SJSA1 (cell line): ENCODE data around the gene PPIF. TPM values are rescaled to one million over a fixed set of nuclear protein-coding genes. Genes with fewer than 3 reads are reported as not detected.

ENCODE experiments used
- DNase-seq, 2 experiments: peaks; one replicate each; pipeline ENCODE4 v3.0.0-alpha.2; 2015 to 2020; ENCODE audit warnings: low spot score in 2 of 2, low read depth in 1 of 2
- H3K27ac ChIP-seq: fragments of 250-450 bp; sonication (Bioruptor Pico); 2 replicates; pipeline ENCODE4 v1.5.1; 2020; ENCODE audit warnings: mild to moderate bottlenecking, moderate library complexity
- H3K27me3 ChIP-seq: fragments of 250-450 bp; sonication (Bioruptor Pico); replicated peaks from 2 replicates; pipeline ENCODE4 v1.5.1; 2020; ENCODE audit warnings: mild to moderate bottlenecking, moderate library complexity
- H3K36me3 ChIP-seq: fragments of 250-450 bp; sonication (Bioruptor Pico); 2 replicates; pipeline ENCODE4 v1.5.1; 2020; ENCODE audit warnings: mild to moderate bottlenecking
- H3K4me1 ChIP-seq: fragments of 250-450 bp; sonication (Bioruptor Pico); replicated peaks from 2 replicates; pipeline ENCODE4 v1.6.1; 2021; ENCODE audit warnings: mild to moderate bottlenecking
- H3K4me3 ChIP-seq: fragments of 250-450 bp; sonication (Bioruptor Pico); 2 replicates; pipeline ENCODE4 v1.5.1; 2020; ENCODE audit warnings: mild to moderate bottlenecking
- H3K9me3 ChIP-seq: fragments of 250-450 bp; sonication (Bioruptor Pico); replicated peaks from 2 replicates; pipeline ENCODE4 v1.5.1; 2020; ENCODE audit warnings: mild to moderate bottlenecking
- total RNA-seq: library from RNA; depleted of rRNA; stranded (reverse); fragments of >200 nt; shearing (Covaris generic); gene quantifications from 2 replicates; pipeline ENCODE4 v1.2.3, GENCODE V29; 2014; rRNA removed

Gene PPIF
- 31.7 and 42.1 TPM in 2 replicates for total RNA-seq

- Histone ChIP-seq H3K27me3 (no peaks in the 10 kb centered on the region), H3K4me3 (peak within 1 kb of the TSS; percentile 89), H3K27ac (peak within 1 kb of the TSS; percentile 83), H3K36me3 (peaks cover 51% of the 10 kb centered on the region), H3K4me1 (peaks cover 29% of the 10 kb centered on the region), H3K9me3 (no peaks in the 10 kb centered on the region)
- DNase-seq = peak; percentile 84 to 94
Measured at GRCh38 chr10:79347226-79347893, at the start of gene PPIF. TSS of gene PPIF (plus strand) at chr10:79347469. CDS start at chr10:79347549, 80 bp downstream.

DNA sequence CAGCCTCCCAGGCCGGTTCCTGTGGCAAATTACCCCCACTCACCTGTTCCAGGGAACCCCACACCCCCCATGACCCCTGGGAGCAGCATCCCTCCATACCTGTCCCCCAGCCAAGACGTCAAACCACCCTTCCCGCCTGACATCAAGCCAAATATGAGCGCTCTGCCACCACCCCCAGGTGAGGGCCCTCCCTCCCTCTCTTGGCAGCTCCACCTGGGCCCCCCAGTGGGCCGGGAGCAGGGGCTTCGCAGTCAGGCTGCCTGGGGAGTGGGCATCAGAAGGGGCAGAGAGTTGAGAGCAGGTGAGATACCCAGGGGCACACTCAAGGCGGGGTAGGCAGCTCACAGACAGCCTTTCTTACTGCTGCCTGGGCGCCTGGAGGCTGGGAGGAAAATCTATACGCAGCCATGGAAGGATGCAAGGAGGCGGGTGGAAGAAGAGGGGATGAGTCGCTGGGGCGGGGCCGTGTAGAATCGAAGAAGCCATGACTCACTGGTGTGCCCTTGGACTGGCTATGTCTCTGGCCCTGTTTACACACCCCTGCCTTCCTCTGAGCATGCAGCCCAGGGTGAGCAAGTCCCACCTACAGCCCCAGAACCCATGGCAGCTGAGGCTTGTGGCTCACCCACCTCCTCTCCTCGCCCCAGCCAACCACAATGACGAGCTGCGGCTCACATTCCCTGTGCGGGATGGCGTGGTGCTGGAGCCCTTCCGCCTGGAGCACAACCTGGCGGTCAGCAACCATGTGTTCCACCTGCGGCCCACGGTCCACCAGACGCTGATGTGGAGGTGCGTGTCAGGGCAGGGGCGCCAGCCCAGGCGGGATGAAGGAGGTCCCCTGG is 48.6 kb upstream of the PPIF start:
- Histone ChIP-seq H3K4me3 (no peak overlapping the region), H3K27me3 (no peaks in the 10 kb centered on the region), H3K9me3 (no peaks in the 10 kb centered on the region), H3K36me3 (peaks cover 90% of the 10 kb centered on the region), H3K4me1 (peaks cover 29% of the 10 kb centered on the region), H3K27ac (peak overlapping the region; percentile 89)
- DNase-seq = peak; percentile 79 to 97

GRCh38 chr10:79299397-79300241 is 47.6 kb upstream of the PPIF start:
- Histone ChIP-seq H3K4me1 (peaks cover 25% of the 10 kb centered on the region), H3K4me3 (no peak overlapping the region), H3K27me3 (no peaks in the 10 kb centered on the region), H3K36me3 (peaks cover 90% of the 10 kb centered on the region), H3K9me3 (no peaks in the 10 kb centered on the region), H3K27ac (peak overlapping the region; percentile 89)
- peak; percentile 79 to 90 for DNase-seq

- no peak overlapping the region for H3K4me3 ChIP-seq
- H3K27ac ChIP-seq = no peak overlapping the region
- no peak for DNase-seq
- peaks cover 92% of the 10 kb centered on the region for H3K36me3 ChIP-seq
- H3K27me3 ChIP-seq = no peaks in the 10 kb centered on the region
- peaks cover 25% of the 10 kb centered on the region for H3K4me1 ChIP-seq
- H3K9me3 ChIP-seq = no peaks in the 10 kb centered on the region
Measured at GRCh38 chr10:79300711-79301110, 46.6 kb upstream of the PPIF start.

GRCh38 chr10:79301754-79302530 is 45.3 kb upstream of the PPIF start:
- H3K4me3 ChIP-seq = no peak overlapping the region
- H3K27me3 ChIP-seq = no peaks in the 10 kb centered on the region
- no peak for DNase-seq
- no peaks in the 10 kb centered on the region for H3K9me3 ChIP-seq
- H3K36me3 ChIP-seq = peaks cover 94% of the 10 kb centered on the region
- peaks cover 25% of the 10 kb centered on the region for H3K4me1 ChIP-seq
- no peak overlapping the region for H3K27ac ChIP-seq

- DNase-seq = no peak
- Histone ChIP-seq H3K27me3 (no peaks in the 10 kb centered on the region), H3K4me3 (no peak overlapping the region), H3K9me3 (no peaks in the 10 kb centered on the region), H3K4me1 (peaks cover 16% of the 10 kb centered on the region), H3K36me3 (peaks cover 96% of the 10 kb centered on the region), H3K27ac (no peak overlapping the region)
Measured at GRCh38 chr10:79303631-79304478, 43.4 kb upstream of the PPIF start.

- no peaks in the 10 kb centered on the region for H3K9me3 ChIP-seq
- peaks cover 9% of the 10 kb centered on the region for H3K4me1 ChIP-seq
- H3K27me3 ChIP-seq = no peaks in the 10 kb centered on the region
- no peak overlapping the region for H3K4me3 ChIP-seq
- no peak for DNase-seq
- no peak overlapping the region for H3K27ac ChIP-seq
- H3K36me3 ChIP-seq = peaks cover 96% of the 10 kb centered on the region
Measured at GRCh38 chr10:79304479-79305087, 42.7 kb upstream of the PPIF start.

DNA sequence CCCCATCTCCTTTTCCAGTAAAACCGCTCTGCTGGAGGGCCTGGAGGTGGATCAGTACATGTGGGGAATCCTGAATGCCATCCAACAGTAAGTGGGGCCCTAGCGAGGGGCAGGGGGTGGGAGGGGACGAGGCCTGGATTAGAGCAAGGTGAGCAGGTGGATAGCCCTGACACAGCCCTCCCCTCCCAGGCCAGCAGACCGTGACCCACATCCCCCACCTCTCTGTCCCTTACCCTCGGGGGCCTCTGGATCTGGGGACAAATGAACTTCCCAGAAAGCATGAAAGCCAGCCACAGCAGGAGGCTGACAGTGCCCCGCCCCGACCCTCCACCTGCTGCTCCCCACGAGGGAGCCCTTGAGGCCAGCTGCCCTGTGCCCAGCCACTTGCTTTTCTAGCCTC is 41.8 kb upstream of the PPIF start:
- H3K9me3 ChIP-seq = no peaks in the 10 kb centered on the region
- H3K36me3 ChIP-seq = peaks cover 96% of the 10 kb centered on the region
- no peak for DNase-seq
- H3K4me1 ChIP-seq = no peaks in the 10 kb centered on the region; the same call in 1 of the 2 replicates
- no peak overlapping the region for H3K27ac ChIP-seq
- no peaks in the 10 kb centered on the region for H3K27me3 ChIP-seq
- no peak overlapping the region for H3K4me3 ChIP-seq

DNA sequence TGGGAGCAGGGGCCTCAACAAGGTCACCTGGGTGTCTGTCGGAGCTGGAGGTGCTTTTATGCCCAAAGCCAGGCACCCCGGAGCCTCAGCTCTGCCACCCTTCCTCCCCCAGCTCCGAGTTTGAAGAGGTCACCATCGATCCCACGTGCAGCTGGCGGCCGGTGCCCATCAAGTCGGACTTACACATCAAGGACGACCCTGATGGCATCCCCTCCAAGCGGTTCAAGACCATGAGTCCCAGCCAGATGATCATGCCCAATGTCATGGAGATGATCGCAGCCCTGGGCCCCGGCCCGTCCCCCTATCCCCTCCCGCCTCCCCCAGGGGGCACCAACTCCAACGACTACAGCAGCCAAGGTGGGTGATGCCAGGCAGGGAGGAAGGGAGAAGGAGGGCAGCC is 41.3 kb upstream of the PPIF start:
- DNase-seq = no peak
- H3K36me3 ChIP-seq = peaks cover 95% of the 10 kb centered on the region
- H3K4me3 ChIP-seq = no peak overlapping the region
- no peaks in the 10 kb centered on the region for H3K4me1 ChIP-seq
- no peaks in the 10 kb centered on the region for H3K9me3 ChIP-seq
- H3K27ac ChIP-seq = no peak overlapping the region
- no peaks in the 10 kb centered on the region for H3K27me3 ChIP-seq

GRCh38 chr10:79306644-79307220 is 40.5 kb upstream of the PPIF start:
- Histone ChIP-seq H3K27ac (no peak overlapping the region), H3K27me3 (no peaks in the 10 kb centered on the region), H3K9me3 (no peaks in the 10 kb centered on the region), H3K4me1 (no peaks in the 10 kb centered on the region), H3K4me3 (no peak overlapping the region), H3K36me3 (peaks cover 93% of the 10 kb centered on the region)
- no peak for DNase-seq

DNA sequence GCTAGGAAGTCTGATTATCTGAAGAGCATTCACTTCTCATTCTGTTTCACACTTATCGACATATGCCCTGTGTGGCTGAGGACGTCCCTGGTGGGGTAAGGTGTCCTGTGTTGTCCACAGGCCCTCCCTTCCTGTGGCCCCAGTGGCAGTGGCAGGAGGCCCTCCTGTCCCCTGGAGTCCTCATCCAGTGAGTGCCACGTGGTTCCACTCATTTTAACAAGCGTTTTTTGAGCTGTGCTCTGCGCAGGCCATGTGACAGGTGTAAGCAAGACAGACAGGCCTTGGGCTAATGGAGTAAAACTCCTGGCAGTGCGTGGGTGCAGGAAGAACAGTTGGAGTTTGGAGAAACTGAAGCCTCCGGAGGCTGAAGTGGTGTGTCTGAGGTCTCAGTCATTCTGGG is 39.3 kb upstream of the PPIF start:
- no peaks in the 10 kb centered on the region for H3K9me3 ChIP-seq
- peaks cover 97% of the 10 kb centered on the region for H3K36me3 ChIP-seq
- DNase-seq = no peak
- no peaks in the 10 kb centered on the region for H3K27me3 ChIP-seq
- no peak overlapping the region for H3K27ac ChIP-seq
- peaks cover 9% of the 10 kb centered on the region for H3K4me1 ChIP-seq
- H3K4me3 ChIP-seq = no peak overlapping the region
